ENCODE measurements around the gene SCYGR8.
"Not testable (repeated sequence)": the region's sequence is repeated elsewhere in the genome, so short reads cannot be mapped to it uniquely, and the experiment has no call there.

Gene SCYGR8

GRCh38 chr2:227745594-227745993 is at the start of gene SCYGR8:
TSS of gene SCYGR8 (plus strand) at chr2:227745894. CDS start at chr2:227745894, 0 bp downstream.
- H3K27me3 Mint-ChIP-seq: peaks cover 4% of the 10 kb centered on the region
- no peaks in the 10 kb centered on the region for H3K36me3 Mint-ChIP-seq (ENCODE audit: low read depth)
- no peak within 1 kb of the TSS for H3K4me3 Mint-ChIP-seq
- H3K27ac Mint-ChIP-seq: no peak within 1 kb of the TSS
- no peaks in the 10 kb centered on the region for H3K9me3 Mint-ChIP-seq
- H3K4me1 Mint-ChIP-seq (ENCODE audit: low read depth): no peaks in the 10 kb centered on the region

GRCh38 chr2:227696990-227697679 is 48.6 kb upstream of the SCYGR8 start:
- Mint-ChIP-seq H3K4me3 (no peak overlapping the region), H3K9me3 (no peaks in the 10 kb centered on the region), H3K27ac (no peak overlapping the region), H3K36me3 (ENCODE audit: low read depth) (no peaks in the 10 kb centered on the region), H3K27me3 (peaks cover 10% of the 10 kb centered on the region), H3K4me1 (ENCODE audit: low read depth) (no peaks in the 10 kb centered on the region)

- no peaks in the 10 kb centered on the region for H3K36me3 Mint-ChIP-seq (ENCODE audit: low read depth)
- H3K27ac Mint-ChIP-seq: no peak overlapping the region
- H3K4me1 Mint-ChIP-seq (ENCODE audit: low read depth): no peaks in the 10 kb centered on the region
- H3K9me3 Mint-ChIP-seq: no peaks in the 10 kb centered on the region
- peaks cover 16% of the 10 kb centered on the region for H3K27me3 Mint-ChIP-seq
- no peak overlapping the region for H3K4me3 Mint-ChIP-seq
Measured at GRCh38 chr2:227701556-227701955, 44.1 kb upstream of the SCYGR8 start.

GRCh38 chr2:227703280-227703732 is 42.4 kb upstream of the SCYGR8 start:
- no peaks in the 10 kb centered on the region for H3K9me3 Mint-ChIP-seq

GRCh38 chr2:227703961-227704360 is 41.7 kb upstream of the SCYGR8 start:
- no peaks in the 10 kb centered on the region for H3K9me3 Mint-ChIP-seq
- no peak overlapping the region for H3K4me3 Mint-ChIP-seq
- H3K36me3 Mint-ChIP-seq (ENCODE audit: low read depth): no peaks in the 10 kb centered on the region
- H3K27me3 Mint-ChIP-seq: peaks cover 15% of the 10 kb centered on the region
- no peak overlapping the region for H3K27ac Mint-ChIP-seq
- no peaks in the 10 kb centered on the region for H3K4me1 Mint-ChIP-seq (ENCODE audit: low read depth)

More at GRCh38 chr2:227703280-227703732, 42.4 kb upstream of the SCYGR8 start:
- H3K27ac Mint-ChIP-seq: no peak overlapping the region
- H3K4me1 Mint-ChIP-seq (ENCODE audit: low read depth): no peaks in the 10 kb centered on the region
- peaks cover 15% of the 10 kb centered on the region for H3K27me3 Mint-ChIP-seq
- no peaks in the 10 kb centered on the region for H3K36me3 Mint-ChIP-seq (ENCODE audit: low read depth)
- H3K4me3 Mint-ChIP-seq: no peak overlapping the region

GRCh38 chr2:227706859-227707258 is 38.8 kb upstream of the SCYGR8 start:
- H3K36me3 Mint-ChIP-seq (ENCODE audit: low read depth): no peaks in the 10 kb centered on the region
- no peak overlapping the region for H3K4me3 Mint-ChIP-seq

GRCh38 chr2:227707390-227707789 is 38.3 kb upstream of the SCYGR8 start:
- Mint-ChIP-seq H3K27ac (no peak overlapping the region), H3K27me3 (peaks cover 11% of the 10 kb centered on the region), H3K36me3 (ENCODE audit: low read depth) (no peaks in the 10 kb centered on the region), H3K4me3 (no peak overlapping the region), H3K9me3 (no peaks in the 10 kb centered on the region), H3K4me1 (ENCODE audit: low read depth) (no peaks in the 10 kb centered on the region)

More at GRCh38 chr2:227706859-227707258, 38.8 kb upstream of the SCYGR8 start:
- no peak overlapping the region for H3K27ac Mint-ChIP-seq
- no peaks in the 10 kb centered on the region for H3K4me1 Mint-ChIP-seq (ENCODE audit: low read depth)
- H3K27me3 Mint-ChIP-seq: peaks cover 11% of the 10 kb centered on the region
- no peaks in the 10 kb centered on the region for H3K9me3 Mint-ChIP-seq

- no peaks in the 10 kb centered on the region for H3K4me1 Mint-ChIP-seq (ENCODE audit: low read depth)
- H3K27me3 Mint-ChIP-seq: peaks cover 7% of the 10 kb centered on the region
- H3K9me3 Mint-ChIP-seq: no peaks in the 10 kb centered on the region
- H3K27ac Mint-ChIP-seq: no peak overlapping the region
- H3K4me3 Mint-ChIP-seq: no peak overlapping the region
- no peaks in the 10 kb centered on the region for H3K36me3 Mint-ChIP-seq (ENCODE audit: low read depth)
Measured at GRCh38 chr2:227710986-227711385, 34.7 kb upstream of the SCYGR8 start.

GRCh38 chr2:227713291-227713690 is 32.4 kb upstream of the SCYGR8 start:
- no peaks in the 10 kb centered on the region for H3K36me3 Mint-ChIP-seq (ENCODE audit: low read depth)
- H3K27ac Mint-ChIP-seq: no peak overlapping the region
- H3K9me3 Mint-ChIP-seq: no peaks in the 10 kb centered on the region
- no peak overlapping the region for H3K4me3 Mint-ChIP-seq
- peaks cover 19% of the 10 kb centered on the region for H3K27me3 Mint-ChIP-seq
- peaks cover 3% of the 10 kb centered on the region for H3K4me1 Mint-ChIP-seq (ENCODE audit: low read depth)

- Mint-ChIP-seq H3K27me3 (peaks cover 25% of the 10 kb centered on the region), H3K4me1 (ENCODE audit: low read depth) (peaks cover 3% of the 10 kb centered on the region), H3K9me3 (no peaks in the 10 kb centered on the region), H3K4me3 (no peak overlapping the region), H3K36me3 (ENCODE audit: low read depth) (no peaks in the 10 kb centered on the region), H3K27ac (no peak overlapping the region)
Measured at GRCh38 chr2:227716501-227716900, 29.2 kb upstream of the SCYGR8 start.

- no peaks in the 10 kb centered on the region for H3K9me3 Mint-ChIP-seq
- no peaks in the 10 kb centered on the region for H3K36me3 Mint-ChIP-seq (ENCODE audit: low read depth)
- peaks cover 29% of the 10 kb centered on the region for H3K27me3 Mint-ChIP-seq
- H3K4me1 Mint-ChIP-seq (ENCODE audit: low read depth): peaks cover 3% of the 10 kb centered on the region
- no peak within 1 kb of the TSS for H3K27ac Mint-ChIP-seq
- H3K4me3 Mint-ChIP-seq: no peak within 1 kb of the TSS
Measured at GRCh38 chr2:227717687-227718567, 27.8 kb upstream of the SCYGR8 start, which contains the start of gene SLC19A3. TSS of gene SLC19A3 (minus strand) at chr2:227718028. CDS start at chr2:227702318, 15,710 bp downstream.

- no peak overlapping the region for H3K4me3 Mint-ChIP-seq
- H3K4me1 Mint-ChIP-seq (ENCODE audit: low read depth): peaks cover 3% of the 10 kb centered on the region
- peaks cover 35% of the 10 kb centered on the region for H3K27me3 Mint-ChIP-seq
- H3K36me3 Mint-ChIP-seq (ENCODE audit: low read depth): no peaks in the 10 kb centered on the region
- no peaks in the 10 kb centered on the region for H3K9me3 Mint-ChIP-seq
- H3K27ac Mint-ChIP-seq: no peak overlapping the region
Measured at GRCh38 chr2:227719641-227720040, 26.1 kb upstream of the SCYGR8 start.

- Mint-ChIP-seq H3K27me3 (peaks cover 30% of the 10 kb centered on the region), H3K4me1 (ENCODE audit: low read depth) (peaks cover 3% of the 10 kb centered on the region), H3K4me3 (no peak overlapping the region), H3K9me3 (no peaks in the 10 kb centered on the region), H3K27ac (no peak overlapping the region), H3K36me3 (ENCODE audit: low read depth) (no peaks in the 10 kb centered on the region)
Measured at GRCh38 chr2:227720680-227721079, 25.0 kb upstream of the SCYGR8 start.

- not testable (repeated sequence) for H3K36me3 Mint-ChIP-seq (ENCODE audit: low read depth); H3K27ac Mint-ChIP-seq; H3K9me3 Mint-ChIP-seq; H3K4me3 Mint-ChIP-seq; H3K4me1 Mint-ChIP-seq (ENCODE audit: low read depth)
- H3K27me3 Mint-ChIP-seq: peaks cover 16% of the 10 kb centered on the region
Measured at GRCh38 chr2:227722821-227723220, 22.9 kb upstream of the SCYGR8 start.

- H3K36me3 Mint-ChIP-seq (ENCODE audit: low read depth): no peaks in the 10 kb centered on the region
- peaks cover 20% of the 10 kb centered on the region for H3K27me3 Mint-ChIP-seq
- H3K4me1 Mint-ChIP-seq (ENCODE audit: low read depth): no peaks in the 10 kb centered on the region
- no peaks in the 10 kb centered on the region for H3K9me3 Mint-ChIP-seq
- no peak within 1 kb of the TSS for H3K4me3 Mint-ChIP-seq
- H3K27ac Mint-ChIP-seq: no peak within 1 kb of the TSS
Measured at GRCh38 chr2:227724394-227725039, 21.2 kb upstream of the SCYGR8 start, which contains the start of gene SCYGR6. TSS of gene SCYGR6 (minus strand) at chr2:227724757. CDS start at chr2:227724757, 0 bp downstream.
